Neural cell (in vitro differentiated cells): ENCODE measurements around the gene MYRF.

Experiments
- EP300 ChIP-seq: fragments of 450-650 bp; conservative IDR thresholded peaks from 2 replicates; pipeline ENCODE4 v1.6.1; 2014; ENCODE audit warnings: antibody characterized with exemption, mild to moderate bottlenecking, moderate library complexity; ENCODE audit not compliant: poor library complexity, severe bottlenecking
- EZH2 ChIP-seq: fragments of 200-600, 300-800 bp; shearing (Covaris generic), sonication (generic); IDR thresholded peaks from 2 replicates; pipeline ENCODE4 v1.6.1; 2014; ENCODE audit warnings: antibody characterized with exemption, low read length, borderline replicate concordance, mild to moderate bottlenecking; ENCODE audit not compliant: insufficient read depth, poor library complexity, severe bottlenecking
- MXI1 ChIP-seq: fragments of 450-650 bp; conservative IDR thresholded peaks from 2 replicates; pipeline ENCODE4 v1.6.1; 2014; ENCODE audit warnings: antibody characterized with exemption, mild to moderate bottlenecking; ENCODE audit not compliant: poor library complexity, severe bottlenecking
- POLR2AphosphoS5 ChIP-seq: IDR thresholded peaks from 2 replicates; pipeline ENCODE4 v1.6.1; 2012
- RAD21 ChIP-seq: fragments of 450-650 bp; conservative IDR thresholded peaks from 2 replicates; pipeline ENCODE4 v1.6.1; 2014; ENCODE audit warnings: antibody characterized with exemption, mild to moderate bottlenecking, moderate library complexity
- TAF1 ChIP-seq: IDR thresholded peaks from 2 replicates; pipeline ENCODE4 v1.6.1; 2012; ENCODE audit warnings: low read depth
- TF ChIP-seq, protein P1 (sequence below): fragments of 450-650 bp; IDR thresholded peaks from 2 replicates; pipeline ENCODE4 v1.5.1; 2014; ENCODE audit warnings: antibody characterized with exemption, mild to moderate bottlenecking, moderate library complexity; ENCODE audit not compliant: poor library complexity, severe bottlenecking

DNA sequence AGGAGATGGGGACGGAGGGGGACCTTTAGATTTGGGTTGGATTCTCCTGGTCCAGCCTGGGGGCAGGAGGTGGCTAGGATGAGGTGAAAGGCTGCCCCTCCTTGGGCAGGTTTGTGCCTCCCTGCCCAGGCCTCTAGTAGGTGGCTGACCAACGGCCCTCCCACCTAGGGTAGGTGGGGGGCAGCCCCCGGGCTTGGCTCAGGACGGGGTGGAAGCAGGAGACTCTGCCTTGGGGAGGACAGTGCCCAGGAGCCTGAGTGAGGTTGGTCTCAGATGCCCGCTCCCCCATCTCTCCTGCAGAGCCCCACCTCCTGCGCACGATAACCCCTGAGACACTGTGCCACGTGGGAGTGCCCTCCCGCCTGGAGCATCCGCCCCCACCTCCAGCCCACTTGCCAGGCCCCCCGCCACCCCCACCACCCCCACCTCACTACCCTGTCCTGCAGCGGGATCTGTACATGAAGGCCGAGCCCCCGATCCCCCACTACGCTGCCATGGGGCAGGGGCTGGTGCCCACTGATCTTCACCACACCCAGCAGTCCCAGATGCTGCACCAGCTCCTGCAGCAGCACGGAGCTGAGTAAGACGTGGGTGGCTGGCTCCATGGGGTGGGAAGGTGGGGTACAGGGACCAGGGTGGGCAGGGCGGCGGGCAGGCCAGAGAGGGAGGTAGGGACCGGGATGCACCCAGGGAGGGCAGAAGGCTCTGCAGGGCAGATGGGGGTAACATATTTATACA lies 17.7 kb downstream of the MYRF start:
- TF ChIP-seq, protein P1, sequence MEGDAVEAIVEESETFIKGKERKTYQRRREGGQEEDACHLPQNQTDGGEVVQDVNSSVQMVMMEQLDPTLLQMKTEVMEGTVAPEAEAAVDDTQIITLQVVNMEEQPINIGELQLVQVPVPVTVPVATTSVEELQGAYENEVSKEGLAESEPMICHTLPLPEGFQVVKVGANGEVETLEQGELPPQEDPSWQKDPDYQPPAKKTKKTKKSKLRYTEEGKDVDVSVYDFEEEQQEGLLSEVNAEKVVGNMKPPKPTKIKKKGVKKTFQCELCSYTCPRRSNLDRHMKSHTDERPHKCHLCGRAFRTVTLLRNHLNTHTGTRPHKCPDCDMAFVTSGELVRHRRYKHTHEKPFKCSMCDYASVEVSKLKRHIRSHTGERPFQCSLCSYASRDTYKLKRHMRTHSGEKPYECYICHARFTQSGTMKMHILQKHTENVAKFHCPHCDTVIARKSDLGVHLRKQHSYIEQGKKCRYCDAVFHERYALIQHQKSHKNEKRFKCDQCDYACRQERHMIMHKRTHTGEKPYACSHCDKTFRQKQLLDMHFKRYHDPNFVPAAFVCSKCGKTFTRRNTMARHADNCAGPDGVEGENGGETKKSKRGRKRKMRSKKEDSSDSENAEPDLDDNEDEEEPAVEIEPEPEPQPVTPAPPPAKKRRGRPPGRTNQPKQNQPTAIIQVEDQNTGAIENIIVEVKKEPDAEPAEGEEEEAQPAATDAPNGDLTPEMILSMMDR = no peak
- TF ChIP-seq POLR2AphosphoS5 = no peak
- TF ChIP-seq MXI1 = no peak
- no peak for TF ChIP-seq TAF1
- TF ChIP-seq EZH2 = no peak
- no peak for TF ChIP-seq EP300
- TF ChIP-seq RAD21 = no peak
